Prostate gland (tissue), 2 donors: ENCODE results near the gene PLBD2.

Source experiments
- CTCF ChIP-seq, 4 experiments: fragments of 200-600 bp in 2 of 4; fragments of 450-650 bp in 2 of 4; sonication (generic) in 2 of 4; IDR thresholded peaks; 1 replicate in 3 of 4; 2 replicates in 1 of 4; pipeline ENCODE4 v1.5.1; 2016 to 2019; ENCODE audit warnings: antibody characterized with exemption in 4 of 4, mild to moderate bottlenecking in 2 of 4, moderate library complexity in 2 of 4
- POLR2AphosphoS5 ChIP-seq: sonication (generic); formaldehyde crosslinking; IDR thresholded peaks from one replicate; pipeline ENCODE4 v1.6.1; 2017; ENCODE audit warnings: antibody characterized with exemption

- no peak for TF ChIP-seq CTCF (IDR thresholded peaks at IDR 0.05)
- no peak for TF ChIP-seq POLR2AphosphoS5
Observed at GRCh38 chr12:113347107-113347506, 11.3 kb upstream of the PLBD2 start.
